Neural progenitor cell (in vitro differentiated cells): ENCODE data around the gene CD244.

Experiments used
- CTCF ChIP-seq: fragments of 200-600 bp; sonication (generic); IDR thresholded peaks from 2 replicates; pipeline ENCODE4 v1.5.1; 2017; ENCODE audit warnings: antibody characterized with exemption, mild to moderate bottlenecking
- EZH2 ChIP-seq: fragments of 200-600 bp; sonication (generic); IDR thresholded peaks from 2 replicates; pipeline ENCODE4 v1.6.1; 2017; ENCODE audit warnings: antibody characterized with exemption, mild to moderate bottlenecking, moderate library complexity

GRCh38 chr1:160864173-160864572, 1.5 kb upstream of the CD244 start:
- TF ChIP-seq CTCF (no peak), EZH2 (no peak)
